Neural progenitor cell (in vitro differentiated cells): ENCODE results near the gene PTPRT.

ENCODE experiments used
- EZH2 ChIP-seq: fragments of 200-600 bp; sonication (generic); IDR thresholded peaks from 2 replicates; pipeline ENCODE4 v1.6.1; 2017; ENCODE audit warnings: antibody characterized with exemption, mild to moderate bottlenecking, moderate library complexity
- TF ChIP-seq, protein P1 (sequence below): fragments of 200-600 bp; sonication (generic); IDR thresholded peaks from 2 replicates; pipeline ENCODE4 v1.5.1; 2017; ENCODE audit warnings: antibody characterized with exemption, mild to moderate bottlenecking

DNA sequence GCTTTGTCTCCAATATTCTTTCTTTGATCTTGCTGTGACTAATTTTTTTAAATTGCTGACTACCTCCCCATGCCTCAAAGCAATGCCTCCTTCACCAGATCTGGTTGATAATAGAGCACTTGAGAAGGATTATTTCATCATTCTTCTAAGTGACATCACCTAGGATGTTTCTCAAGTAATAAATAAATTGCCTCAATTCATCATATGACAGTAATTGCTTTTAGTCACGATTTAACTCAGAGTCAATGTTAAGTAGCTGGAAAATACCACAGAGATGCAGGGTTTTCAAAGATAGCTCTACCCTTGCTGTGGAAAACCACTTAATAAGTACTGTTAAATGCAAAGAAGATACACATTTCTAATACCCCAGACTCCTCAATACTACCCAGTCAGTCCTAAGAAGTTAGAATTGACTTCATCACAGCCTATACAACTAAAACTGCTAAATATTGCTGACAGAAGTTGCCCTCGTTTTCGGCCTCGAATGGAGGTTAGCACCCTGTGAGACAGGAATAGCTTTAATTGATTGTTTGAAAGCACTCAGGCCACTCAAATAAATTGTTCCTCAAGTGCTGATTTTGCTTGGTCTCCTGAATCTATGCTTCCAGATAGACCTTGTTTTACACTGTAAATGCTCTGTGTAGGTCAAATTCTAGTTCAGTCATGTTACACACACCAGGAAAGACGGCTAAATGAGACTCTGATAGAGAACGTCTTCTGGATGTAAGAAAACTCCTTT is 931.0 kb downstream of the PTPRT start:
- TF ChIP-seq, protein P1, sequence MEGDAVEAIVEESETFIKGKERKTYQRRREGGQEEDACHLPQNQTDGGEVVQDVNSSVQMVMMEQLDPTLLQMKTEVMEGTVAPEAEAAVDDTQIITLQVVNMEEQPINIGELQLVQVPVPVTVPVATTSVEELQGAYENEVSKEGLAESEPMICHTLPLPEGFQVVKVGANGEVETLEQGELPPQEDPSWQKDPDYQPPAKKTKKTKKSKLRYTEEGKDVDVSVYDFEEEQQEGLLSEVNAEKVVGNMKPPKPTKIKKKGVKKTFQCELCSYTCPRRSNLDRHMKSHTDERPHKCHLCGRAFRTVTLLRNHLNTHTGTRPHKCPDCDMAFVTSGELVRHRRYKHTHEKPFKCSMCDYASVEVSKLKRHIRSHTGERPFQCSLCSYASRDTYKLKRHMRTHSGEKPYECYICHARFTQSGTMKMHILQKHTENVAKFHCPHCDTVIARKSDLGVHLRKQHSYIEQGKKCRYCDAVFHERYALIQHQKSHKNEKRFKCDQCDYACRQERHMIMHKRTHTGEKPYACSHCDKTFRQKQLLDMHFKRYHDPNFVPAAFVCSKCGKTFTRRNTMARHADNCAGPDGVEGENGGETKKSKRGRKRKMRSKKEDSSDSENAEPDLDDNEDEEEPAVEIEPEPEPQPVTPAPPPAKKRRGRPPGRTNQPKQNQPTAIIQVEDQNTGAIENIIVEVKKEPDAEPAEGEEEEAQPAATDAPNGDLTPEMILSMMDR: no peak
- no peak for TF ChIP-seq EZH2
